Activated naive CD4-positive, alpha-beta T cell treated with anti-CD3 and anti-CD28 coated beads, Interleukin-2, amount 10 ng/mL, durations not matched to agents 5 hours and 36 hours (primary cell): ENCODE results near the gene ERI2. TPM values are rescaled to one million over a fixed set of nuclear protein-coding genes. Genes with fewer than 3 reads are reported as not detected.

Source experiments
- total RNA-seq, 2 experiments: library from RNA; stranded (reverse); gene quantifications; one replicate each; pipeline ENCODE4 v1.2.3, GENCODE V29; 2021

ERI2 gene
- 1 to 10 TPM; 8.4 to 8.8 TPM for total RNA-seq

DNA sequence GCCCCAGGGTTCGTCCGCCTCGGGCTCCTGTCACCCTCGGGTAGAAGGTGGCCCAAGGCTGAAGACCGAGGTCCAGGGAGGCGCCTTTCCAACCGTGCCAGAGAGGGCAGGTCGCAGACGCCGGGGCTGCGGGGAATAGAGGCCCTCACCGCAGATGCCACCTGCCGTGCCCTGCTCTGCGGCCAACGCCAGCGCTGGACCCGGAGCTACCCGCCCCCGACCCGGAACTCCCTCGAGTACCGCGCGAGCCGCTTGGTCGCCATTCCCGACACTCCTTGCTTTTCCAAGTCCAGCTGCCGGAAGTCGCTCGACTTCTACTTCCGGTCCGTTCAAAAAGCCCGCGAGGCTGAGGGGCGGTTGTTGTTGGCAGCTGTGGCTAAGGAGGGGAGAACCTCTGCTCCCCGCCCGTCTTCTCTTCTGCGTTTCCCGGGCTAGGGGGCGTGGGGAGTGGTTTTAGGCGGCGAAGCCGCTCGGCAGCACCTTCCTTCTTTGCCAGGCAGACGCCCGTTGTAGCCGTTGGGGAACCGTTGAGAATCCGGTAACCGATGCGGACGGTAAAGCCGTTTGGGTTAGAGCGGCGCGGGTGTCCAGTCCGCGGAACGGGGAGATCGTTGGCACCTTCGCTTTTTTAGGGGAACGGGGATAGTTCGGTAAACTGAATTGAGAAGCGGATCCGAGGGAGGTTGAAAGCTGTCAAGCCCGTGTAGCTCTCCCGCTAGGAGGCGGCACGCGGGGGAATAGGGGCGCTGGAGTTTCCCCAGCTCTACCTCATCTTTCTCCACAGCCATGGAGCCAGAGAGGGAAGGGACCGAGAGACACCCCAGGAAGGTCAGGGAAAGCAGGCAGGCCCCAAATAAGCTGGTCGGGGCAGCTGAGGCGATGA is at the start of gene ERI2, which contains the start of gene REXO5:
ERI2 (minus strand) TSS at position 305 of the 883 bp plus-strand sequence; CDS start at position 263, 42 bp downstream.
REXO5 (plus strand) TSS at position 360 of the 883 bp plus-strand sequence; CDS start at position 787, 427 bp downstream.

GRCh38 chr16:20763461-20764232 is 42.6 kb downstream of the ERI2 start, which contains the start of gene ACSM3:
ACSM3 (plus strand) TSS chr16:20764014; CDS start chr16:20770035, 6,021 bp downstream.

Other genes starting within 250 kb of the ERI2 start
- gene ACSM2B, start 230.1 kb downstream of the ERI2 start, total RNA-seq, result not detected
- under 1 TPM; 0.17 to 0.38 TPM for gene ACSM1, start 108.8 kb downstream of the ERI2 start, total RNA-seq
- 10 to 100 TPM; 43.3 to 45.1 TPM for gene THUMPD1, start 64.7 kb downstream of the ERI2 start, total RNA-seq
- 1 to 10 TPM; 3.9 to 6.3 TPM for gene ACSM3, start 42.5 kb downstream of the ERI2 start, total RNA-seq
- 10 to 100 TPM in 1 of 2 experiments, 1 to 10 TPM in 1; 9.9 to 11.1 TPM for gene REXO5, start 55 bp upstream of the ERI2 start, total RNA-seq
- 10 to 100 TPM in 1 of 2 experiments, 1 to 10 TPM in 1; 9.3 to 10.3 TPM for gene DCUN1D3, start 93.9 kb upstream of the ERI2 start, total RNA-seq
- 10 to 100 TPM; 22.1 to 23.5 TPM for gene LYRM1, start 94.3 kb upstream of the ERI2 start, total RNA-seq